Activated CD4-positive, alpha-beta T cell treated with anti-CD3 and anti-CD28 coated beads for 4 hours (primary cell): Measurements from ENCODE around the gene EEF2K.
"Not testable (repeated sequence)": the region's sequence is repeated elsewhere in the genome, so short reads cannot be mapped to it uniquely, and the experiment has no call there.

Experiments used
- DNase-seq, 2 donors: peaks; one replicate each; pipeline ENCODE4 v3.0.0-alpha.2; 2020

The EEF2K gene

DNA sequence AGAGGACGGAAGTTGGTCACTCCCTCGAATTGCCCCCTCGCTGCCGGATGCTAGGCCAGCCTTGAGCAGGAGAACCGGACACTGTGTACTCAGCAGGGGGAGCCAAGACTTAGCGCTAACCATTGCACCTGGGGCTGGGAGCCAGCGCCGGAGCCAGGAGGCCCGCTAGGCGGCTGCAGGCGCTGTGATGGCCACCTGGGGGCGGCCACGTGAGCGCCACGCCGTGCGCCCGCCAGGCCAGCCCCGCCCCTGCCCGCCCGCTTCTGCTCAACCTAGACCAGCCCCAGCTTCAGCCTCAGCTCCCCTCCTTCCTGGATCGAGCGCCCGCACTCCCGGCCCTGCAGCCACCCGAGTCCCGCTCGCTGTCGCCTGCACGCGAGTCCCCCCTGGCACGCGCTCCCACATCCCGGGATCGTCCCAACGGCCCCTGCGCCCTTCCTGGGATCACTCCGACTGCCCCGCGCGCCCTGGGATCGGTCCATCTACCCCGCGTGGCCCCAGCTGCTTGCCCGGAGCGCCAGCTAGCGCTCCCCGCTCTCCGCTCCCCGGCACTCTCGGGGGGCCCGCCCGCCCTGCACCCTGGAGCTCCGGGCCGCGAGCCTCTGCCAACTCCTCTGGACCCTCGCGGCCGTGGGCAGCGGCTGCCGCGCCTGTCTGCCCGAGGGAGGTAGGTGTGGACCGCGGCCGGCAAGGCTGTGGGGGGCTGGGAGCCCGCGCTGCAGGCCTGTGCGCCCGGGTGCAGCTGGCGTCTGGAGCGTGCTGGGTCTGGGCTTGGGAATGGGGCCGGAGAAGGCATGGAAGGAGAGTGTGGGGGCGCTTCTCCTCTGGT, at the start of gene EEF2K:
TSS of gene EEF2K (plus strand) at position 266 of the 829 bp plus-strand sequence. CDS start 19,452 bp downstream, outside the sequence.
- DNase-seq: peak; percentile 77 to 78

GRCh38 chr16:22161401-22161800, 44.7 kb upstream of the EEF2K start:
- no peak for DNase-seq

DNA sequence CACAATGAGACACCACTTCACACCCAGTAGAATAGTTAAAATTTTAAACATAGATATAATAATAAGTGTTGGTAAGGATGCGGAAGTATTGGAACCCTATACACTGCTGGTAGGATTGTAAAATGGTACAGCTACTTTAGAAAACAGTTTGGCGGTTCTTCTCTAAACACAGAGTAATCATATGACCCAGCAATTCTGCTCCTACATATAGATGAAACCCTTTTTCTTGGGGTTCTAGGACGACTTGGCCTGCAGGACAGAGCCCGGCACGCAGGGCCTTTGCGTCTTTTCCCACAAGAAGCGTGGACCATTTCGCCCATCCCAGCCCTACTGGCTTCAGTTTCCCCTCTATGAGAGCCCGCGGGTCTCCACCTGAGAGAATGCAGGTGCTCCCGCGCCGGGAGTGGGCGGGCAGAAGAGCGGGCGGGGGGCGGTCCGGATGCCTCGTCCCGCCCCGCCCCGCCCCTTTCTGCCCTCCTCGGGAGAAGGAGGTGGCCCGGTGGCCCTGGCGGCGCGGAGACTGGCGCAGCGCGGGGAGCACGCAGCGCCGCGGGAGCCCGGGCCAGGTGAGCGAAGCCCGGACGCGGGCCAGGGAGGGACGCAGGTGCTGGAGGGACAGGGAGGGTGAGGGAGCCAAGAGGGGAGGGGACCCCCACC, 44.0 kb upstream of the EEF2K start, which contains the start of gene SDR42E2:
TSS of gene SDR42E2 (plus strand) at position 508 of the 657 bp plus-strand sequence. CDS start 3,077 bp downstream, outside the sequence.
- peak; percentile 42 to 46 for DNase-seq

DNA sequence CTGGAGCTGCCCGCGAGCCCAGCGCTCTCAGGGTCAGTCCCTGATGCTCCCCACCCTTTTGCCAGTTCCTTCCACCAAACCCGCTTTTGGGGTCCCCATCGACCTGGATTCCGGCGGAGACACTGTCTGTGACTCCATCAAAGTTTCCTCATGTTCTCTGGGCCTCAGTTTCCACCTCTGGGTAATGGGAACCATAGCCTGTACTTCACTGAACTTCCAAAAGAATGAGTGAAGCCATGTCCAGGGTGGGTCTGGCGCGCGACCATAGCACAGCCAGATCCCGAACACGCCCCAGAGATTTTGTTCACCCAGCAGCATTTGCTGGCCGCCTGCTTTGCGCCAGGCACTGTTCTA, 43.4 kb upstream of the EEF2K start:
- no peak for DNase-seq

DNA sequence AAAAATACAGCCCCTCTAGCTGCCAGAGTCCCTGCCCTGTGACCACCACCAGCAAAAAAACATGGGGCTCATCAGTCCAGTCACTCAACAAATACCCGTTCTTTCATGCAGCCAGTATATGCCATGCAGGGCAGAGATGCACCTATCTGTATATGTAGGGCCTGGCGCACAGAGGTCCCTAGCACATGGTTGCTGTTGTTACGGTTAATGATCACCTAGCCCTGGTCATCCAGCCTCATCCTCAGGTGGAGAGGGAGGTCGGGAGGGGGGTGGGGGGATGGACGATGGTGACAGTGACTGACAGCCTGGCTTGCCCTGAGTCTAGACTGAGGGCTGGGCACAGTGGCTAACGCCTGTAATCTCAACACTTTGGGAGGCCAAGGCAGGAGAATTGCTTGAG, 42.3 kb upstream of the EEF2K start:
- DNase-seq: no peak

DNA sequence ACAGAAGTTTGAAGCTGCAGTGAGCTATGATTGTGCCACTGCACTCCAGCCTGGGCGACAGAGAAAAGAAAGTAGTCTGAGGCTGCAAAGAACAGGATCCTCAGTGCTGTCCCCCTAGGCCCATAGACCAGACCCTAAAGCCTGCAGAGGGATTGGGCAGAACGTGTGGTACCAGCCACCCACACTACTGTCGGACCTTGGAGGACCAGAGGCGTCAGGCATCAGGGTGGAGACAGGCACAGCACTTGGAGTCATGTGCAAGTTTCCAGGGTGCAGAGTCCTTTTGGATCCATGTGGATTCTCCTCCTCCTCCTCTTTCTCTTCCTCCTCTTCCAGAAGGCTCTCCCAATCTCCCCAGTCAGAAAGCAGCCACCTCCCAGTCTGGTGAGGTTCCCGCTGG, 41.6 kb upstream of the EEF2K start:
- DNase-seq: no peak

DNA sequence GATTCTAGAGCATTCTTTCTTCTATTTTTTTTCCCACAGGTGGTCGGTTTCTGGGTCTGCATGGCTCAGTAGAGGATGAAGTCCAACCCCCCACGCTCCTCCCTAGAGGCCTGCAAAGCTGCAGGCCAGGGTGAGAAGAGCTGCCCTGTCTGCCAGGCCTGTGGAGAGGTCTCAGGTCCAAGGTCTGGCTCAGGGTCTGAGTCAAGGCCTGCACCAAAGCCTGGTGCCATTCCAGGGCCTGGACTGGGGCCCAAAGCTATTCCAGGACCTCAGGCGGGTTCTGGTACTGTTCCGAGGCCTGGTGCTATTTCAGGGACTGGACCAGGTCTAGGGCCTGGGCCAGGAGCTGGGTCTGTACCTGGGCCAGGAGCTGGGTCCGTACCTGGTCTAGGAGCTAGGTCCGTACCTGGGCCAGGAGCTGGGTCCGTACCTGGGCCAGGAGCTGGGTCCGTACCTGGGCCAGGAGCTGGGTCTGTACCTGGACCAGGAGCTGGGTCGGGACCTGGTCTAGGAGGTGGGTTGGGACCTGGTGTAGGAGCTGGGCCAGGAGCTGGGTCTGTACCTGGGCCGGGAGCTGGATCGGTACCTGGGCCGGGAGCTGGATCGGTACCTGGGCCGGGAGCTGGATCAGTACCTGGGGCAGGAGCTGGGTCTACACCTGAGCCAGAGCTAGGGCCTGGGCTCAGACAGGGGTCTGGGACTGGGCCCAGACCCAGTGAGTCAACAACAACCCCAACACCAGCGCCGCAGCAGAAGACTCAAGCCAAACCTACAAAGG, 40.4 kb upstream of the EEF2K start:
- DNase-seq: no peak

GRCh38 chr16:22171953-22172352, 34.1 kb upstream of the EEF2K start:
- no peak for DNase-seq

GRCh38 chr16:22172642-22173041, 33.4 kb upstream of the EEF2K start:
- not testable (repeated sequence) for DNase-seq

DNA sequence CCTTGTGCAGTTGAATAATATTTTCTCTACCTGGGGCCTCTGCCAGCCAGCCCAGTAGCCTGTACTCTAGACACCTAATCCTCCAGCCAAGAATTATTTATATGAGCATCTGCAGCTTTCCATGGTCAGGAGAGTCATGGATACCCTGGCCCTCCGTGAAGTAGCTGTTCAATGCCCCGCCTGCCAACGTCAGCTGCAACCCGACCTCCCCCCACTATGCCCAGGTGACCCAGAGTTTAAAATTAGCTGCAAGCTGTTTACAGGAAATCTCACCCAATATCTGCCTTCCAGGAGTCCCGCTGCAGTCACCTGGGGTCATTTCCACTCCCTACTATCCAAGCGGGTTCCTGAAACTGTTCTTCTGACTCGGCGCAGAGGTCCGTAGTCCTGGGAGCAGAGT, 31.4 kb upstream of the EEF2K start:
- DNase-seq: no peak

DNA sequence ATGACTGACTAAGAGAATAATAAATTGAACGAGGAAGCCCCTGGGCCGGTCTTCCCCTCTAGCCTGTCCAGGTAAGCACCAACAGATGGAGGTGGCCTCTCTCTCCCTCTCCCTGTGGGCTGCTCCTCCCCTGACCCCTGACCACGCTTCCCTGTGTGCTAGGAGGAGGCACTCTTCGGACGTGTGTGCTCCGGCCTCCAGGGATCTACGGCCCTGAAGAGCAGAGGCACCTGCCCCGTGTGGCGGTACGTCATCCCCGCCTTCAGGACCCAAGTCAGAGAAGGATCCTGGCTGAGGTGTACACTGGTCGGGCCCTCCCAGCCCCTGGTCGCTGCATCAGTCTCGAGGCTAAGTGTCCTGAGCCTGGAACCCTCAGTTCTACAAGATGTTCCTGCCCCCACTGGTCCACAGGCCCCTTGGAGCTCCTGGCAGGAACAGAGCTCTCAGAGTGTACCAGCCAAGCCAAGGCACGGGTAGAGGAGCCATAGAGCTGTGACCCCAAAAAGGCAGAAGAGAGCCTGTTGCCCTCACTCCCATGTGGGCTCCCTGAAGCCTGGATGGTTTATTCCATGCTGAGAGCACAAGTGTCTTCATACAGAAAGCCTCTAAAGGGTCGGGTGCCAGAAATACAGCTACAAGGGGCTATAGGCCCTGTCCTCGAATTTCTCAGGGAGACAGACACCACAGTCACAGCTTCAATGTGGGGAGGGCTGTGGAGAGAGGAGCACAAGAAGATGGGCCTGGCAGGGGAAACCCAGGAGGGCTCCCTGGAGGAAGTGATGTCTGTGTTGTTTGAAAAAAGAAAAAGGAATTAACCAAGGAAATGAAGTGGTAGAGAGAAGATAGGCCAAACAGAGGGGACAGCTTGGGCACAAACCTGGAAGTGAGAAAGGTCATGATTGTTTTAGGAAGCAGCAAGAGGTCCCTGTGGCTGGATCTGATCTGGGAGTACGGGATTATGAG, 27.8 kb upstream of the EEF2K start:
- DNase-seq: no peak

GRCh38 chr16:22181426-22181825, 24.7 kb upstream of the EEF2K start:
- DNase-seq: no peak

DNA sequence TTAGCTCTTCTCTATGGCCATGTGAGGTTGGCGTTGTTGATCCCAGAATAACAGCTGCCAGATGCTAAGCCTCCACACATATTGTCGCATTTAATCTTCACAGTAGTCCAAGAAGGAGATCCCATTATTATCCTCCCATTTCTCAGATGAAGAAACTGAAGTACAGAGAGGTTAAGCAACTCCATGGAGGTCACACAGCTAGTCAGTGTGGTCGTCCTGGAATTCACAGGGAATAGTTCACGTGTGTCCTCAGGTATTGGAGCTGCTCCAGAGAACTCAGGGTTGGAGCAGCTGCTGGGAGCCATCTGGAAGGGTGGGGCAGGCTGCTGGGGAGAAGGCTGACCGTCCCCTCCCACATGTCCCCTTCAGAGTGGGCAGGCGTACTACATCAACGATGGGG, 24.2 kb upstream of the EEF2K start:
- no peak for DNase-seq

GRCh38 chr16:22183335-22183734, 22.7 kb upstream of the EEF2K start:
- no peak for DNase-seq

DNA sequence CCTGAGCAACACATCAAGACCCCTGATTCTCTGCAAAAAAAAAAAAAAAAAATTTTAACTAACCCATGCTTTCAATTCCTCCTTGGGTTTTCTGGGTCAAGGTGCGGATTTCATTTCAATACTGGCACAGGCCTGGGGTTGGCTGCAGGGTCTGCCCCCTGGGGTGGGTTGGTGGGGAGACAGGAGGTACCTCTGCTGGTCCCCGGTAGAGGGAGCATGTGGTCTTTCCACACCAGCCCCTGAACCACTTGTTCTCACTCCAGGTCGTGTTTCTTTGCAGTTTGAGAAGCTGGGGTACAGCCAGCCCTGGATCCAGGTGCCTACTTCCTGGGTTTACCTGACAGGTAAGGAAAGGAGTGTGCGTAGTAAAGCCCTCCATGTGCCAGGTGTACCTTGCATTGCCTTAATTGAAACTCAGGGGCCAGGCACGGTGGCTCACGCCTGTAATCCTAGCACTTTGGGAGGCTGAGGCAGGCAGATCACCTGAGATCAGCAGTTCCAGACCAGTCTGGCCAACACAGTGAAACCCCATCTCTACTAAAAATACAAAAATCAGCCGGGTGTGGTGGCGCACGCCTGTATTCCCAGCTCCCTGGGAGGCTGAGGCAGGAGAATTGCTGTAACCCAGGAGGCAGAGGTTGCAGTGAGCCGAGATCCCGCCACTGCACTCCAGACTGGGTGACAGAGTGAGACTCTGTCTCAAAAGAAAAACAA, 22.0 kb upstream of the EEF2K start:
- DNase-seq: no peak

DNA sequence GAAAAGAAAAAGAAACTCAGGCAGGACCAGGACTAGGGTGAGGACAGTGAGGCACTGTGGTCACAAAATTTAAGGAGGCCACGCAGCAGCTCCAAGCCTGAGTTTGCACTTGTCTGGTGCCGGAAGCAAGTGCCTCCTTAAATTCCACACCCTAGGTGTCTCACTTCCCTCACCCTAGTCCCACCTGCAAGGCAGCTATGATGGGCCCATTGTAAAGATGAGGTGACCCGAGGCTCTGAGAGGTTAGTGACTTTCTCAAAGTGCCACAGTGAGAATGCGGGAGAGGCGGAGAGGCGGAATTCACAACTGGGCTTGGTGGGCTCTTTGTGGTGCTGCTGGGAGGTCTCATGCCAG, 21.5 kb upstream of the EEF2K start:
- no peak for DNase-seq

- no peak for DNase-seq
These were observed 19.6 kb upstream of the EEF2K start for GRCh38 chr16:22186517-22186916.

GRCh38 chr16:22188267-22188594, 17.8 kb upstream of the EEF2K start:
- no peak for DNase-seq

DNA sequence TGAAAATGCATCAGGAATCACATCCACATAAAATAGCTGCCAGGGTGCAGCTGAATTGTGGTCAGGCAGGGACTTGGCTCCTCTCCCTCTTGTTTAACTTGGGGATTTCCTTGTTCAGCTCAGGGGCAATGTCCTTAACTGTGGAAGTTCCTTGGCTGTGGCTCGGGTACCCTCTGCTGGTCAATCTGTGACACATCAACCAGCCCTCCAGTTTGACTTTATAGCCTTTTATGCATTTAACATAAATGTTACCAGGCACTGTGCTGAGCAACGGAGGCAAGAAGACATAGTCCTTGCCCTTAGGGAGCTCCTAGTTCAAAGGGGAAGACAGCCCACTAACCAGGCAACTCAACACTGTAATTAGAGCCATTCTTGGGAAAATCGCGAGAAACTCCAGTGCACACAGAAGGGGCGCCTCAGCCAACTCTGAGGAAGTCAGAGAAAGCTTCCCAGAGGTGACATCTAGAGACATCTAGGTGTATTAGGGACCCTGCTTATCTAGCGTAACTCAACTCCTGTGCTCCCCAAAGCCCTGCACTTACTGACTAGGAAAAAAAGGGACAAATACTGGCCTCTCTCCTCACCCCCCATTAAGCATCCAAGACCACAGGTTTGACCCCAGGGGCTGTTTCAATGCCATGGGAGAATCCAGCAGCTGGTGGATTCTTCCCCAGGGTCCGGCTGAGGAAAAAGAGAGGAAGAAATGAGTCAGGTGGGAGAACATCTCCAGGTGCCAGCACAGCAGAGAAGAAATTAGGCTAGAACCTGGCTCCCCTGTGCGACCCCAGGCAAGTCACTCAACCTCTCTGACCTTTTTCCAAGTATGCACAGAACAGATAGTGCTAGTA, 17.3 kb upstream of the EEF2K start:
- DNase-seq: peak; percentile 65 to 66

GRCh38 chr16:22189473-22190080, 16.5 kb upstream of the EEF2K start:
- DNase-seq: no peak
